H7 (cell line): ENCODE results near the gene B9D2. TPM values are rescaled to one million over a fixed set of nuclear protein-coding genes. Genes with fewer than 3 reads are reported as not detected.
"Not testable (repeated sequence)": the region's sequence is repeated elsewhere in the genome, so short reads cannot be mapped to it uniquely, and the experiment has no call there.

ENCODE experiments used
- DNase-seq: peaks from one replicate; pipeline ENCODE4 v3.0.0; 2012
- H3K27me3 ChIP-seq: 2 replicates; pipeline ENCODE4 v1.6.0; 2011; ENCODE audit warnings: mild to moderate bottlenecking, low read length; ENCODE audit not compliant: control insufficient read depth, insufficient read depth
- H3K36me3 ChIP-seq: replicated peaks from 2 replicates; pipeline ENCODE4 v1.5.1; 2011; ENCODE audit warnings: low read length; ENCODE audit not compliant: control insufficient read depth, insufficient read depth
- H3K4me3 ChIP-seq: 2 replicates; pipeline ENCODE4 v1.5.1; 2011; ENCODE audit warnings: low read depth, mild to moderate bottlenecking, control low read depth, low read length, moderate library complexity; ENCODE audit not compliant: insufficient read depth
- total RNA-seq: library from RNA; depleted of rRNA; stranded (reverse); fragments of >200 nt; shearing (Covaris generic); gene quantifications from 2 replicates; pipeline ENCODE4 v1.2.3, GENCODE V29; 2014

B9D2 gene
- total RNA-seq, 1 experiment from 2014 or later: 2.9 TPM

- no peak for DNase-seq
- Histone ChIP-seq H3K27me3 (no peaks in the 10 kb centered on the region), H3K4me3 (no peak overlapping the region), H3K36me3 (no peaks in the 10 kb centered on the region)
These were observed 8.6 kb upstream of the B9D2 start for GRCh38 chr19:41372501-41372900.

DNA sequence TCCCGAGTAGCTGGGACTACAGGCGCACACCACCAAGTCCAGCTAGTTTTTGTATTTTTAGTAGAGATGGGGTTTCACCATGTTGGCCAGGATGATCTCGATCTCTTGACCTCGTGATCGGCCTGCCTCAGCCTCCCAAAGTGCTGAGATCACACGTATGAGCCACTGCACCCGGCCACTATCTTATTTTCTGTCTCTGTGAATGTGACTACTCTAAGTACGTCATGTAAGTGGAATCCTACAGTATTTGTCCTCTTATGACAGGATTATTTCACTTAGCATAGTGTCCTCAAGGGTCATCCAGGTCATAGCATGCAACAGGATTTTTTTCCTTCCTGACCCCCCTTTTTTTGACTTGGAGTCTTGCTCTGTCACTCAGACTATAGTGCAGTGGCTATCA, 7.6 kb upstream of the B9D2 start:
- no peak for DNase-seq
- Histone ChIP-seq H3K27me3 (no peaks in the 10 kb centered on the region), H3K4me3 (no peak overlapping the region), H3K36me3 (no peaks in the 10 kb centered on the region)

DNA sequence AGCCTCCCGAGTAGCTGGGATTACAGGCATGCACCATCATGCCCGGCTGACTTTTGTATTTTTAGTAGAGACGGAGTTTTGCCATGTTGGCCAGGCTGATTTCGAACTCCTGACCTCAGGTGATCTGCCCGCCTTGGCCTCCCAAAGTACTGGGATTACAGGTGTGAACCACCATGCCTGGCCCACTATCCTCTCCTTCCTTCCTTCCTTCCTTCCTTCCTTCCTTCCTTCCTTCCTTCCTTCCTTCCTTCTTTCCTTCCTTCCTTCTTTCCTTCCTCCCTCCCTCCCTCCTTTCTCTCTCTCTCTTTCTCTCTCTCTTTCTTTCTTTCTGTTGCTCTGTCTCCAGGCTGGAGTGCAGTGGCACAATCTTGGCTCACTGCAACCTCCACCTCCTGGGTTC, 7.2 kb upstream of the B9D2 start:
- H3K36me3 ChIP-seq, DNase-seq, H3K27me3 ChIP-seq, H3K4me3 ChIP-seq: not testable (repeated sequence)

DNA sequence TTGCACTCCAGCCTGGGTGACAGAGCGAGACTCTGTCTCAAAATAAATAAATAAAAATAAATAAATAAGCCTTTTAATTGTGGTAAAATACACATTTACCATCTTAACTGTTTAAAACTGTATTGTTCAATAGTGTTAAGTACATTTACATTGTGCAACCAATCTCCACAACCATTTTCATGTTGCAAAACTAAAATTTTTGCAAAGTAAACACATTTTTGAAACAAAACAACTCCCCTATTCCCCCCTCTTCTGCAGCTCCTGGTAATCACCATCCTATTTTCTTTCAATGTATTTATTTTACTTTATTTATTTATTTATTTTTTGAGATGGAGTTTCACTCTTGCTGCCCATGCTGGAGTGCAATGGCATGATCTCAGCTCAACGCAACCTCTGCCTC, 5.8 kb upstream of the B9D2 start:
- no peak overlapping the region for H3K4me3 ChIP-seq
- H3K36me3 ChIP-seq: no peaks in the 10 kb centered on the region
- no peaks in the 10 kb centered on the region for H3K27me3 ChIP-seq
- no peak for DNase-seq

GRCh38 chr19:41367848-41368301, 3.9 kb upstream of the B9D2 start:
- DNase-seq: no peak
- Histone ChIP-seq H3K27me3 (no peaks in the 10 kb centered on the region), H3K36me3 (no peaks in the 10 kb centered on the region), H3K4me3 (no peak overlapping the region)

- Histone ChIP-seq H3K27me3 (no peaks in the 10 kb centered on the region), H3K36me3 (no peaks in the 10 kb centered on the region), H3K4me3 (no peak overlapping the region)
- DNase-seq: peak; percentile 48
These were observed 2.1 kb upstream of the B9D2 start for GRCh38 chr19:41366089-41366488.

GRCh38 chr19:41364524-41365391, 809 bp upstream of the B9D2 start:
- DNase-seq: no peak

DNA sequence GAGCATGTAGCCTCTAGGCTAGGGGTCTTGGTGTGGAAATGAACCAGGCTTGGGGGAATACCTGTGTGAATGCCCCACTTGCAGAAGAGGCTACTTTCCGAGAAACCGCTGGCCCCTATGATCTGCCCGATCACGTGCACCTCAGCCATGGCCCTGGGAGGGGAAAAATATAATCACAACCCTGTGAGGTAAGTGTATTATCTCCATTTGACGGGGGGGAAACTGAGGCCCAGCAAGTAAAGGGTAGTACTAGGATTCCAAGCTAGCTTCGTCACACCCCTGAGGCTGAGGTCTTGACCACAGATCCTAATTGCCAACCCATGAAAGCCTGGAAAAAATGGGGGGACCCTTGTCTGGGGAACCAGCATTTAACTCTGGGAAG, 587 bp downstream of the B9D2 start:
- DNase-seq: peak; percentile 22
- peak overlapping the region; percentile 75 for H3K4me3 ChIP-seq
- no peaks in the 10 kb centered on the region for H3K27me3 ChIP-seq

More at GRCh38 chr19:41364524-41365391, 809 bp upstream of the B9D2 start:
- no peaks in the 10 kb centered on the region for H3K27me3 ChIP-seq
- no peaks in the 10 kb centered on the region for H3K36me3 ChIP-seq
- peak overlapping the region; percentile 75 for H3K4me3 ChIP-seq

GRCh38 chr19:41362143-41362847, 1.7 kb downstream of the B9D2 start:
- DNase-seq: peak; percentile 6
- no peak overlapping the region for H3K4me3 ChIP-seq
- H3K27me3 ChIP-seq: no peaks in the 10 kb centered on the region
- no peaks in the 10 kb centered on the region for H3K36me3 ChIP-seq

More for the DNA sequence above, 587 bp downstream of the B9D2 start:
- H3K36me3 ChIP-seq: no peaks in the 10 kb centered on the region

DNA sequence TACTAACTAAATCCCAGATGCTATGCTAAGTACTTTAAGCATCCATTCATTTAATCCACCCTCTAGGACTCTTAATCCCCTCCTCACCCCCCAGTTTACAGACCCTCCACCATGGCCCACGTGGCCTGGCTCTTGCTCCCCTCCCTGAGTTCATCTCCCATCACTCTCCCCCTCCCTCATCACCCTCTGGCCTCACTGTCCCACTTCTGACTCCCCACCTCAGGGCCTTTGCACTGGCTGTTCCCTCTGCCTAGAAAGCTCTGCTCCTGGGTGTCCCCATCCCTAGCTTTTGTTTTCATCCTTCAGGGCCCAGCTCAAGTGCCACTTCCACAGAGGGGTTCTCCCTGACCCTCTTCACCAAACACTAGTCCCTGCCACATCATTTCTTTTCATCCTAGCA, 4.2 kb downstream of the B9D2 start:
- Histone ChIP-seq H3K36me3 (no peaks in the 10 kb centered on the region), H3K4me3 (no peak overlapping the region), H3K27me3 (no peaks in the 10 kb centered on the region)

GRCh38 chr19:41357746-41358145, 6.2 kb downstream of the B9D2 start:
- DNase-seq: peak; percentile 34
- Histone ChIP-seq H3K4me3 (no peak overlapping the region), H3K36me3 (no peaks in the 10 kb centered on the region), H3K27me3 (peaks cover 8% of the 10 kb centered on the region)

More for the DNA sequence above, 4.2 kb downstream of the B9D2 start:
- no peak for DNase-seq

GRCh38 chr19:41356984-41357739, 6.8 kb downstream of the B9D2 start:
- Histone ChIP-seq H3K4me3 (no peak overlapping the region), H3K36me3 (no peaks in the 10 kb centered on the region), H3K27me3 (peaks cover 14% of the 10 kb centered on the region)
- no peak for DNase-seq

- Histone ChIP-seq H3K4me3 (no peak overlapping the region), H3K27me3 (peaks cover 27% of the 10 kb centered on the region), H3K36me3 (no peaks in the 10 kb centered on the region)
- DNase-seq: no peak
These were observed 8.1 kb downstream of the B9D2 start for GRCh38 chr19:41355802-41356201.

DNA sequence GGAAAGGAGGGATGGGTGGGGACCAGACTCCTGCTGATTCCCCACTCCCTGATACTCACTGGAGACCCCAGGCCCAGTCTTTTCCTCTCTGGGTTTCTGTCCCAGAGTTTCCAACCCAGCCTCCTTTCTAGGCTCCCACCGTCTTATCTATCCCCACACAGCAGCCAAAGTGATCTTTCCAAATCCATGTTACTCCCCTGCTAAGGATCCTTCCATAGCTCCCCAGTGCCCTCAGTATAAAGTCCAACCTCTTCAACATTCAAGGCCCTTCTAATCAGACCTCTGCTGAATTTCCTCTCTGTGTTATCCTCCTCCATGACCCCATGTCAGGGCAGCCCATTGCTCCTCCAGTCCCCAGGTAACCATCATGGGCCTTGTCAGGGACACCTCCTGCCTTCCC, 8.9 kb downstream of the B9D2 start:
- Histone ChIP-seq H3K4me3 (no peak overlapping the region), H3K27me3 (peaks cover 31% of the 10 kb centered on the region), H3K36me3 (no peaks in the 10 kb centered on the region)
- no peak for DNase-seq
